GM12872 (cell line): ENCODE data around the gene RMND5A.
A peak's percentile ranks its signal among the peaks of the same experiment; 100 is the strongest.

Source experiments
- CTCF ChIP-seq: IDR thresholded peaks from 3 replicates; pipeline ENCODE4 v1.5.1; 2011; ENCODE audit warnings: low read depth, mild to moderate bottlenecking, low read length, moderate library complexity; ENCODE audit not compliant: insufficient read depth

RMND5A gene

GRCh38 chr2:86807468-86808275, 87.6 kb downstream of the RMND5A start:
- TF ChIP-seq CTCF, result no peak

GRCh38 chr2:86808315-86809161, 88.4 kb downstream of the RMND5A start:
- TF ChIP-seq CTCF, result peak; percentile 93

DNA sequence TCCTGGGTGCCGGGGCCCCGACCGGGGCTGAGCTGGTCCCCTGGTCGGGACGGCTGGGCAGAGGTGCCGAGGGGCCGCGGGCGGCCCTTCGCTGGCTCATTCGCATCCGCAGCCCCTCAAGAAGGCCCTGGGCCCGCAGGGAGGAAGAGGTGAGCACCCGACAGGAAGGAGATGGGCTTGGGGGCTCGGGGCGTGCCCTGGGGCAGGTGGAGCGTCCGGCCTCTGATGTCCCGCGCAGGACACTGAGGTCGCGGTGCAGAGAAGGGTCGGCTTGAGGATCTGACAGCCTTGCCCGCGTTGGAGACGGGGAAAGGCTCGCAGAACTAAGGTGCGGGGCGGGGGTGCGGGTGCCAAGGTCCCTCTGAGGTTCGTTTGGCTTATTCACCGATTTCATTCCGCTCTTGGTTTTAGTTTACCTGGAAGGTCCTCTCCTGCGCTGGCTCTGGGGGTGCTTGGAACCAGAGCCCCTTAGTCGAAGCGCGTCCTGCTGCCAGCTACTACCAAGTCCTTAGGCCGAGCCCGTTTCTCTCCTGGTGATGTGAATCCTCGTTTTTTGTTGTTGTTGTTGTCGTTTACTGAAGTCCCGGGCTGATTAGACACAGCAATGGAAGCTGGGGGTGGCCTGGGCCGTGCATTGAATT, 89.5 kb downstream of the RMND5A start:
- no peak for TF ChIP-seq CTCF

DNA sequence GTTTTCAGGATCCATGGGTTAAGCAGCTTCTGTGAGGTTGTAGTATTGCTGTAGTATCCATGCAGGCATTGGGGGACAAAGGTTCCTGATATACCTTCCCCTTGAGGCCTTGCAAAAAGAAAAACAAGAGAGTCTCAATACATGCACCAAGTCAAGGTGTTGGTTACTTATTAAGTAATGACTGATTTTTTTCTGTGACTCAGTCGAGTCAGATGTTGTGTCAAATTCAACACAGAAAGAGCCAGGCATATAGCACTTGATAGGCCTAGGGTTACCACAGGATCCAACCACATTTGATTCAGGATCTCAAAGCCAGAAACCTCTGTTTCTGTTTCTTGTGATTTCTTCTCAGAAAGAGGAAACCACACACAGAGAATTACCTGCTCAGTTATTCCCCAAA, 95.5 kb downstream of the RMND5A start:
- no peak for TF ChIP-seq CTCF

GRCh38 chr2:86818114-86818801, 98.2 kb downstream of the RMND5A start:
- no peak for TF ChIP-seq CTCF

DNA sequence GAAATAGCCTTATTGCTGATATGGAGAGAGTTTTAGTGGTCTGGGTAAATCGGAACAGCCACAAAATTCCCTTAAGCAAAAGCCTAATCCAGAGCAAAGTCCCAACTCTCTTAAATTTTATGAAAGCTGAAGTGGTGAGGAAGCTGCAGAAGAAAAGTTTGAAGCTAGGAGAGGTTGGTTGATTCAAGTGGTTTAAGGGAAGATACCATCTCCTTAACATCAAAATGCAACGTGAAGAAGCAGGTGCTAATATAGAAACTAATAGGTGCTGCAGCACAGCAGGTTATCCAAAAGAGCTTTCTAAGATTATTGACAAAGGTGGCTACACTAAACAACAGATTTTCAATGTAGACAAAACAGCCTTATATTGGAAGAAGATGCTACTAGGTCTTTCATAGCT, 98.9 kb downstream of the RMND5A start:
- no peak for TF ChIP-seq CTCF
